Glutamatergic neuron (in vitro differentiated cells): ENCODE measurements around the gene CNOT6. TPM values are rescaled to one million over a fixed set of nuclear protein-coding genes. Genes with fewer than 3 reads are reported as not detected.

Source experiments
- DNase-seq: peaks from one replicate; pipeline ENCODE4 v3.0.0; 2022
- H3K27ac Mint-ChIP-seq: one replicate; pipeline ENCODE4 v1.8.0; 2020; ENCODE audit warnings: mild to moderate bottlenecking, mixed read lengths, inconsistent platforms; ENCODE audit not compliant: unreplicated experiment
- H3K27me3 Mint-ChIP-seq: one replicate; pipeline ENCODE4 v1.8.0; 2020; ENCODE audit warnings: mild to moderate bottlenecking, moderate library complexity, mixed read lengths, inconsistent platforms; ENCODE audit not compliant: unreplicated experiment
- H3K36me3 Mint-ChIP-seq: one replicate; pipeline ENCODE4 v1.8.0; 2020; ENCODE audit warnings: mild to moderate bottlenecking, mixed read lengths, inconsistent platforms; ENCODE audit not compliant: unreplicated experiment
- H3K4me1 Mint-ChIP-seq: one replicate; pipeline ENCODE4 v1.8.0; 2020; ENCODE audit warnings: mild to moderate bottlenecking, low read depth, mixed read lengths, inconsistent platforms; ENCODE audit not compliant: unreplicated experiment
- H3K4me3 Mint-ChIP-seq: one replicate; pipeline ENCODE4 v1.8.0; 2020; ENCODE audit warnings: mild to moderate bottlenecking, mixed read lengths, inconsistent platforms; ENCODE audit not compliant: unreplicated experiment
- H3K9me3 Mint-ChIP-seq: one replicate; pipeline ENCODE4 v1.8.0; 2020; ENCODE audit warnings: mild to moderate bottlenecking, moderate library complexity, mixed read lengths, inconsistent platforms; ENCODE audit not compliant: unreplicated experiment
- total RNA-seq: library from RNA; stranded (reverse); fragmentation: NEBNext Ultra II Directional; extraction: Animal tissue kit (Norgen Biotek cat#: 25700); gene quantifications from one replicate; pipeline ENCODE4 v1.2.1, GENCODE V29; 2021; ENCODE audit not compliant: unreplicated experiment
- TF ChIP-seq, protein P1 (sequence below): fragments of 200-600 bp; sonication (generic); IDR thresholded peaks from one replicate; pipeline ENCODE4 v1.5.0; 2021; ENCODE audit not compliant: partially characterized antibody, unreplicated experiment

CNOT6 gene
- total RNA-seq, 1 donor from 2014 or later = 62.0 TPM

DNA sequence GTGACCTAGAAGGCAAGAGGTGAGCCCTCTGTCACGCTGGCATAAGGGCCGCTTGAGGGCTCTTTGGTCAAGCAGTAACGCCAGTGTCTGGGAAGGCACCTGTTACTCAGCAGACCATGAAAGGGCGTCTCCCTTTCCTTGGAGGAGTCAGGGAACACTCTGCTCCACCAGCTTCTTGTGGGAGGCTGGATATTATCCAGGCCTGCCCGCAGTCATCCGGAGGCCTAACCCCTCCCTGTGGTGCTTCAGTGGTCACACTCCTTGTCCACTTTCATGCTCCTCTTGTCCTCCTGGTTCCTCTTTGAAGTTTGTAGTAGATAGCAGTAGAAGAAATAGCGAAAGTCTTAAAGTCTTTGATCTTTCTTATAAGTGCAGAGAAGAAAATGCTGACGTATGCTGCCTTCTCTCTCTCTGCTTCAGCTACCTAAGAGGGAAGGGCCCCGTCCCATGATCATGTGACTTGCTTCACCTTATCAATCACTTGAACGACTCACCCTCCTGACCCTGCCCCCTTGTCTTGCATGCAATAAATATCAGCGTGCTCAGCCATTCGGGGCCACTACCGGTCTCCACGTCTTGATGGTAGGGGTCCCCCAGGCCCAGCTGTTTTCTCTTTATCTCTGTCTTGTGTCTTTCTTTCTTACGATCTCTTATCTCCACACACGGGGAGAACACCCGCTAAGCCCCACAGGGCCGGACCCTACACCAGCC, 113.8 kb downstream of the CNOT6 start:
- H3K4me1 Mint-ChIP-seq = no peaks in the 10 kb centered on the region
- peaks cover 5% of the 10 kb centered on the region for H3K36me3 Mint-ChIP-seq
- DNase-seq = no peak
- no peak overlapping the region for H3K27ac Mint-ChIP-seq
- TF ChIP-seq, protein P1, sequence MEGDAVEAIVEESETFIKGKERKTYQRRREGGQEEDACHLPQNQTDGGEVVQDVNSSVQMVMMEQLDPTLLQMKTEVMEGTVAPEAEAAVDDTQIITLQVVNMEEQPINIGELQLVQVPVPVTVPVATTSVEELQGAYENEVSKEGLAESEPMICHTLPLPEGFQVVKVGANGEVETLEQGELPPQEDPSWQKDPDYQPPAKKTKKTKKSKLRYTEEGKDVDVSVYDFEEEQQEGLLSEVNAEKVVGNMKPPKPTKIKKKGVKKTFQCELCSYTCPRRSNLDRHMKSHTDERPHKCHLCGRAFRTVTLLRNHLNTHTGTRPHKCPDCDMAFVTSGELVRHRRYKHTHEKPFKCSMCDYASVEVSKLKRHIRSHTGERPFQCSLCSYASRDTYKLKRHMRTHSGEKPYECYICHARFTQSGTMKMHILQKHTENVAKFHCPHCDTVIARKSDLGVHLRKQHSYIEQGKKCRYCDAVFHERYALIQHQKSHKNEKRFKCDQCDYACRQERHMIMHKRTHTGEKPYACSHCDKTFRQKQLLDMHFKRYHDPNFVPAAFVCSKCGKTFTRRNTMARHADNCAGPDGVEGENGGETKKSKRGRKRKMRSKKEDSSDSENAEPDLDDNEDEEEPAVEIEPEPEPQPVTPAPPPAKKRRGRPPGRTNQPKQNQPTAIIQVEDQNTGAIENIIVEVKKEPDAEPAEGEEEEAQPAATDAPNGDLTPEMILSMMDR = no peak
- no peak overlapping the region for H3K4me3 Mint-ChIP-seq
- H3K27me3 Mint-ChIP-seq = peaks cover 2% of the 10 kb centered on the region
- peaks cover 3% of the 10 kb centered on the region for H3K9me3 Mint-ChIP-seq

DNA sequence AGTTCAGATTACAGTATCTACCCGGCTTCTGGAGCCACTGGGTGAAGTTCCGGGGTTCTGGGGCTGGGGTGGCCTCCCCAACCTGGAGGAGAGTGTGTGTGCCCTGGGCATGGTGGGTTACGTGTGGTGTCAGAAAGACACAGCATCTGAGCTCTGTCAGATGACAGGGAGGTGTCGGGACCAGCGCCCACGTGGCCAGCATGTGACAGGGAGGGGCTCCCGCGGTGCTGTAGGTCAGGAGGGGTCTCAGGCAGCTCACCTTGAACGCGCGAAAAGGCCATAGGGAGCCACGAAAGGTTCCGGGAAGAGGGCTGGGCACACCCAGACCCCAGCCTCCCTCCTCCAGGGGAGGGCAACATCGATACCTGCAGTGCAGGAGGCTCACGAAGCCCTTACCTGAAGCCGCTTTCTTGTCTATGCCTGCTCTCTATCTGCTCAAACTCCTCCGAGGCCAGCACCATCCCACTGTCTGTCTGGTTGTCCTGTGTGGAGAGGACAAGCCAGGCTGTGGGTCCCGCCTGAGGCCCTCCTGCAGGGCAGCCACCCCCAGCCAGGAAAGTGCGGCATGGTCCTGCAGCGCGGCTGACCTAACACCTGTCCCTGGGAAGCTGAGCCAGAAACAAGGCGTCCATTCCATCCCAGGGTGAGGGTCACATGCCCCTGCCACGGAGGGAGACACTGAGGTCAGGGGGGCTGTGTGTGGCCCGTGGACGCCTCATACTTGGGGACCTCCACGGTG, 114.6 kb downstream of the CNOT6 start:
- peaks cover 5% of the 10 kb centered on the region for H3K36me3 Mint-ChIP-seq
- DNase-seq = no peak
- H3K4me3 Mint-ChIP-seq = no peak overlapping the region
- peaks cover 3% of the 10 kb centered on the region for H3K9me3 Mint-ChIP-seq
- no peaks in the 10 kb centered on the region for H3K4me1 Mint-ChIP-seq
- H3K27ac Mint-ChIP-seq = no peak overlapping the region
- peaks cover 2% of the 10 kb centered on the region for H3K27me3 Mint-ChIP-seq
- TF ChIP-seq, protein P1 = no peak

DNA sequence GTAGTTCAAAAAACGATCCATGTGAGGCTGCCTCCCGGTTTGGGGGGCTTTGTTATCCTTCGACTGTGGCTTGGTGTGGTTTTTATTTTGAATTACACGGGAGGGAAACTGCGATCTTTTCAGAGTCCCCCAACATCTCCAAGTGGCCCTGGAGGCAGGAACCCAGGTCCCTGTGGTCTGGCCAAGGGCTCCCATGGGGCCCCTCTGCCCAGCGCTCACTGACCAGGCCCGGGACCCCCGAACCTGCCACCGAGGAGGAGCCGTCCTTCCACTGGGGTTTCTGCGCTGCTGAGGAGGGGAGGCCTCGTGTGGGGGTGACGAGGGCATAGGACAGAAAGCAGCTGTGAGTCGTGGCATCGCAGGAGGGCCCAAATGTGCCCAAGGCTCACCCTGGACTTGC, 115.2 kb downstream of the CNOT6 start:
- peaks cover 2% of the 10 kb centered on the region for H3K27me3 Mint-ChIP-seq
- no peaks in the 10 kb centered on the region for H3K9me3 Mint-ChIP-seq
- no peak for DNase-seq
- TF ChIP-seq, protein P1 = no peak
- no peak overlapping the region for H3K27ac Mint-ChIP-seq
- no peak overlapping the region for H3K4me3 Mint-ChIP-seq
- peaks cover 3% of the 10 kb centered on the region for H3K36me3 Mint-ChIP-seq
- H3K4me1 Mint-ChIP-seq = no peaks in the 10 kb centered on the region

DNA sequence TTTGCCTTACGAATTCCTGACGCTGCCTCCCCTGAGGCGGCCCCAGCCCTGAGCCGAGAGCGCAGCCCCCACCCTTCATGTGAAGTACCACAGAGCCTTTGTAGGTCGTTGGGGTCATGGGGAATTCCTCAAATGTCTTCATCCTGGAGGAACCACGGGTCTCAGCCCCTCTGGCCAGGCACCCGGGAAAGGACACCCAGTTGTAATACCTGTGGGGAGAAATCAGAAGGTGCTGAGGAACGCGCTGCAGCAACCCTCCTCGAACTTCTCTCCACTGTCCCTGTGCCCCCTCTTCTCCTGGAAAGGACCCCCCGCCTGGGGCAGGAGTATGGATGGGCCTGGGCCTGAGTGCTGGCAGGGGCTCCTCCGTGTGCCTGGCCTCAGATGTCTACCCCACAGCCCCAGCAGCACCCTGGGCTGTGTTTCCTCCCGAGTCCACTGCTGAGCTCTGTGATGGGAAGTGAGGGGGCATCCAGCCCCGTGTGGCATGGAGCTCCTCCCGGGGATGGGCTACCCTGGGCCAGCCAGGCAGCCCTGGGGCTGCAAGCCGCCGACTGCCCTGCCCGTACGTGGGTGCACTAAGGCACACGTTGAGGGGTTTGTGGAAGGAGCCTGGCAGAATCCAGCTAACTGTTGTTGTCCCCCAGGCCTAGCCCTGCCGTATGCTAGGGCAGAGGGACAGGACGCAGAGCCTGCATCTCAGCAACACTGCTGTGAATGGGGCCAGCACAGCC, 115.8 kb downstream of the CNOT6 start:
- Mint-ChIP-seq H3K27ac (no peak overlapping the region), H3K9me3 (peaks cover under 1% of the 10 kb centered on the region), H3K27me3 (no peaks in the 10 kb centered on the region), H3K36me3 (no peaks in the 10 kb centered on the region), H3K4me3 (no peak overlapping the region), H3K4me1 (no peaks in the 10 kb centered on the region)
- TF ChIP-seq, protein P1 = no peak
- DNase-seq = no peak
